SJSA1 (cell line): ENCODE results near the gene TMEM214. TPM values are rescaled to one million over a fixed set of nuclear protein-coding genes. Genes with fewer than 3 reads are reported as not detected.
"Not testable (repeated sequence)": the region's sequence is repeated elsewhere in the genome, so short reads cannot be mapped to it uniquely, and the experiment has no call there.

Source experiments
- DNase-seq, 2 experiments: peaks; one replicate each; pipeline ENCODE4 v3.0.0-alpha.2; 2015 to 2020; ENCODE audit warnings: low spot score in 2 of 2, low read depth in 1 of 2
- H3K27ac ChIP-seq: fragments of 250-450 bp; sonication (Bioruptor Pico); 2 replicates; pipeline ENCODE4 v1.5.1; 2020; ENCODE audit warnings: mild to moderate bottlenecking, moderate library complexity
- H3K27me3 ChIP-seq: fragments of 250-450 bp; sonication (Bioruptor Pico); replicated peaks from 2 replicates; pipeline ENCODE4 v1.5.1; 2020; ENCODE audit warnings: mild to moderate bottlenecking, moderate library complexity
- H3K36me3 ChIP-seq: fragments of 250-450 bp; sonication (Bioruptor Pico); 2 replicates; pipeline ENCODE4 v1.5.1; 2020; ENCODE audit warnings: mild to moderate bottlenecking
- H3K4me1 ChIP-seq: fragments of 250-450 bp; sonication (Bioruptor Pico); replicated peaks from 2 replicates; pipeline ENCODE4 v1.6.1; 2021; ENCODE audit warnings: mild to moderate bottlenecking
- H3K4me3 ChIP-seq: fragments of 250-450 bp; sonication (Bioruptor Pico); 2 replicates; pipeline ENCODE4 v1.5.1; 2020; ENCODE audit warnings: mild to moderate bottlenecking
- H3K9me3 ChIP-seq: fragments of 250-450 bp; sonication (Bioruptor Pico); replicated peaks from 2 replicates; pipeline ENCODE4 v1.5.1; 2020; ENCODE audit warnings: mild to moderate bottlenecking
- total RNA-seq: library from RNA; depleted of rRNA; stranded (reverse); fragments of >200 nt; shearing (Covaris generic); gene quantifications from 2 replicates; pipeline ENCODE4 v1.2.3, GENCODE V29; 2014

TMEM214 gene
- total RNA-seq, 1 experiment from 2014 or later = 57.3 TPM

DNA sequence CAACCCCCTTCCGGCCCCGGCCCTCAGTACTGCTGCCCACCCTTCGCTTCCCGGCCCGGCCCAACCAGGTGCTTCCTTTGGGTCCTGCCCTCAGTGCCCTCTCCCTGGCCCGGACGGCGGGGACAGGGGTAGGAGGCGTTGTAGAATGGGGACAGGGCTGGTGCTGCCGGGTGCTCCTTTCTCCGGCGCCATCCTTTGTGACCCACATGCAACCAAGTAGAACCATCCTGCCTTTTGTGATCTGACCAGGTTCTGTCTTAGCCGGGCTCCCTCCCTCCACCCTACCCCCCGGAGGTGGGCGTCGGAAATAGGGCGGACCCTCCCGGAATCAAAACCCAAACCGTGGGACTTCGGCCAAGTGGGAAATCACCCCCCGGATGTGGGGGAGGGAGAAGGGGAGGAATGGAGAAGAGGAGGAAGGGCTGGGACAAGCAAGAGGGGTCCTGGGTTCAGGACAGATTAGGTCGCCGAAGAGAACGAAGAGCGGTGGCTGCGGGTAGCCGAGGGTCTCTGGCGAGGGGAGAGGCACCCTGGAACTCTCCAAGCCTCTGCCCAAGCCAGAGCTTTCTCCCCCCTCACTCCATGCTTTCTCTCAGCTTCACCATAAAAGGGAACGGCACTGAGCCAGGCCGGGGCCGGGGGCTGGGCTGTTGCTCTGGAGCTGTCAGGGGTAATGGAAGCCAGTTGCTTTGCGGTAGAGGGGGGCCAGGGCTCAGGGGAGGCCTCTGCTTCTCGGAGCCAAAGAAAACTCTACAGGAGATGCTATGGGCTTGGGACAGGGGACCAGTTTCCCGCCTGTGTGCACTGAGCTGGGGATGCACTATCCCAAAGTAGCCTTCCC is 39.4 kb downstream of the TMEM214 start:
- H3K36me3 ChIP-seq = peaks cover 43% of the 10 kb centered on the region
- no peaks in the 10 kb centered on the region for H3K27me3 ChIP-seq
- peak overlapping the region; percentile 52 for H3K27ac ChIP-seq
- peaks cover 38% of the 10 kb centered on the region for H3K4me1 ChIP-seq
- peak; percentile 58 to 66 for DNase-seq
- no peaks in the 10 kb centered on the region for H3K9me3 ChIP-seq
- H3K4me3 ChIP-seq = peak overlapping the region; percentile 82

DNA sequence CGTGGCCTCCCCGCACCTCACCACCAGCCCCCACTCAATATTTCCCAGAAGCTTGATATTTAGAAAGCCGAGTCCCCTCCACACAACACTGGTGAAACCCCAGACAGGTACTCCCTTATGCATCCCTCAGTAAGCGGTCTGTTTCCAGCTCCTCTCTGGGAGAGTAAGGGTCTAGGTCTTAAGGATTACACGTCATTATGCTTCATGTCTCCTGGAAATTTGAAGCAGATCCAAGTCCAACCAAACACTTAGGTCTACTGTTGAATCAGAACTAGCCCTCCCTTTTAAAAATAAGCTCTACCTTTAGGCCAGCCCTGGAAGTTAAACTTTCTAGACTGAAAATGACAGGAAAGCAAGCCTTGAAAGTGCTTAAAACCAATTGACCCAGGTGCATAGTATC is 40.2 kb downstream of the TMEM214 start:
- Histone ChIP-seq H3K4me3 (no peak overlapping the region), H3K27ac (no peak overlapping the region), H3K27me3 (no peaks in the 10 kb centered on the region), H3K9me3 (no peaks in the 10 kb centered on the region), H3K4me1 (peaks cover 43% of the 10 kb centered on the region), H3K36me3 (peaks cover 36% of the 10 kb centered on the region)
- DNase-seq = no peak

DNA sequence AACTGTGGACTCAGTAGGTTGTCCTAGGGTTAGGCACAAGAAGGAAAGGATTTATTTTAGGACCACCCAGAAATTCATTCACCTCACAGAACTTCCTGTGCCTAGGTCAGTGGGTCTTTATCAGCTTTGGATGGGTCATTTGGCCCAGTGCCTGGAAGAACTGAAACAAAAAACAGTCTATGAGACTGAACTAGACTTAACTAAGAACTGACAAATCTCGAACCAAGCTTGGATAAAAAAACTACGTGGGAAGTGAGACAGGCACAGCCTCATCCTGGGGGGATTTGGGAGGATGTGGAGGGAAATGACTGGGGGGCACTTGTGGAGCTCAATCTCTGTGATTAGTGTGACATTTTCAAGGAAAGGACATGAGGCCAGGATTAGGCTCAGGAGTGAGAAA is 41.0 kb downstream of the TMEM214 start:
- Histone ChIP-seq H3K9me3 (no peaks in the 10 kb centered on the region), H3K27ac (no peak overlapping the region), H3K36me3 (peaks cover 27% of the 10 kb centered on the region), H3K4me1 (peaks cover 52% of the 10 kb centered on the region), H3K27me3 (no peaks in the 10 kb centered on the region), H3K4me3 (no peak overlapping the region)
- no peak for DNase-seq

DNA sequence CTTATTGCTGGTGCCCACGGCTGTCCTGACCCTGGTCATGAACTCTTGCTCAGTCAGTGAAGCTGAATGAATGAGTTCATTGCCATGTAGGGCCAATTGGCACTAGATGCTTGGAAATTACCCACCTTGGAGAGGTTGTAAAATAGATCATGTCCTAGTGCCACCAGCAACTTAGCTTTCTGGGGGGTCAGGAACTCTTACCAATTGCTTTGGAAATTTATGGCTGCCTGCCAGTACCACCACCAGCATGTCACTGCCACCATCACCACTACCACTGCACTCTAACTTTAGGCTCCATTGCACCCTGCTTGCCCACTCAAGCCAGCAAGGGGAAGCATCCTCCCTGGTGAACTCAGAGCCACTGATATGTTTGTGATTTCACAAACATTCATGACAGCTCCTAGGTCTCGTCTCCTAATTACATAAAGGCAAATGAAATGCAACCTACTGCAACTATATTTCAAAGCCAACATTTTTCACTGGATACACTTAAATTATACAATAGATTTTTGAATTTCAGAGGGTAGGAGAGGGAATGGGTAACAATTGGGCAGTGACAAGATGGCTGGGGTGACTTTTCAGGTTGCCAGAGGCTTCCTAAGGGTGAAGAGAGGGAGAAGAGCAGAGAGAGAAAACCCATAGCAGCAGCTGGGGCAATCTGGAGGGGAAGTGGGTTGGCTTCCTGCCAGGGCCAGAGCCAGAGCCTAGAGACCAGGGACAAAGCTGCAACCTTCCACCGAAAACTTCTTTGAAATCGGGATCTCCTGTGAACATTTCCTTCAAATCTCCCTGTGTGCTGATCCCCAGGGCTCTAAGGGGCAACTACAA is 42.2 kb downstream of the TMEM214 start:
- Histone ChIP-seq H3K4me1 (peaks cover 62% of the 10 kb centered on the region), H3K36me3 (peaks cover 19% of the 10 kb centered on the region), H3K9me3 (no peaks in the 10 kb centered on the region), H3K27me3 (no peaks in the 10 kb centered on the region), H3K27ac (no peak overlapping the region), H3K4me3 (no peak overlapping the region)
- DNase-seq = no peak

DNA sequence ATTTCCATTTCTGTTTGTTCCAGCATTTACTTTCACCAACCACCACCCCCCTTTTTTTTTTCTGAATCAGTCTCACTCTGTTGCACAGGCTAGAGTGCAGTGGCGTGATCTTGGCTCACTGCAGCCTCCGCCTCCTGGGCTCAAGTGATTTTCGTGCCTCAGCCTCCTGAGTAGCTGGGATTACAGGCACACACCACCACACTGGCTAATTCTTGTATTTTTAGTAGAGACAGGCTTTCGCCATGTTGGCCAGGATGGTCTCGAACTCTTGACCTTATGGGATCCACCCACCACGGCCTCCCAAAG is 42.8 kb downstream of the TMEM214 start:
- H3K27ac ChIP-seq, H3K27me3 ChIP-seq: not testable (repeated sequence)
- peaks cover 62% of the 10 kb centered on the region for H3K4me1 ChIP-seq

DNA sequence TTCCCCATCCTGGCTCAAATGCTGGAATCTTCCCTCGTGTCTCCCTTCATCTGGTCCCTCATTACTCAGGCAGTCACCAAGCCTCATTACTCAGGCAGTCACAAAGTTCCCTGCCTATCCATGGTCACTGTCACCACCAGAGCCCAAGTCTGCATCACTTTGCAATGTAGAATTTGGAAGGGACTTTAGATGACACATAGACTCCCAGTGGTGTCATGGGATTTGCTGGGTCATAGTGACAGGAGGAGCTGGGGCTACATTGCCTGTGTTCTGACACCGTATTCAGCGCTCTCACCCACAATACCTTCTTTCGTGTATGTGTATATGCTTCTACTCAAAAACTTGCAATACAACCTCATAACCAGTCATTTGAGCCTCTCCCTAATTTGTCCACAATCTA is 43.6 kb downstream of the TMEM214 start:
- Histone ChIP-seq H3K4me3 (no peak overlapping the region), H3K9me3 (no peaks in the 10 kb centered on the region), H3K36me3 (peaks cover 14% of the 10 kb centered on the region), H3K4me1 (peaks cover 67% of the 10 kb centered on the region), H3K27ac (no peak overlapping the region), H3K27me3 (no peaks in the 10 kb centered on the region)
- DNase-seq = no peak

More for the DNA sequence above, 42.8 kb downstream of the TMEM214 start:
- peaks cover 17% of the 10 kb centered on the region for H3K36me3 ChIP-seq
- H3K9me3 ChIP-seq, DNase-seq, H3K4me3 ChIP-seq: not testable (repeated sequence)

DNA sequence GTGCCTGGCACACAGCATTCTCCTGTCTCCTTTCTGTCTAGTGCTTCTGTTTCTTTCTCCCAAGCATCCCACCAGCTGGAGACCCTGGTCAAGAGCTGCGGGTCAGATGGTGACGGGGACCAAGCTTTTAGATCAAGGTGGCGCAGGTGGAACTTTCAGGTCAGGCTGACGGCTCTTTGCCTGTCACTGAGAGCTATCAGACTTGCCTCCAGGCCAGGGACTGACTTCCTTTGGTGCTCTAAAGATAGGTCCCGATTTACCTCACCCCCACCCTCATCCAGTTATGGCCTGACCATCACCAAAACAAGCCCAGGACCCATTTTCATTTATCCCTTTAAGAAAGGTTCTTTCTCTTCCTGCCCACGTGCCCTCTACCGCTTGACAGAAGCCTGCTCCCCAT is 44.5 kb downstream of the TMEM214 start:
- Histone ChIP-seq H3K4me3 (no peak overlapping the region), H3K27ac (no peak overlapping the region), H3K27me3 (no peaks in the 10 kb centered on the region), H3K9me3 (no peaks in the 10 kb centered on the region), H3K36me3 (peaks cover 21% of the 10 kb centered on the region), H3K4me1 (peaks cover 67% of the 10 kb centered on the region)
- no peak for DNase-seq

DNA sequence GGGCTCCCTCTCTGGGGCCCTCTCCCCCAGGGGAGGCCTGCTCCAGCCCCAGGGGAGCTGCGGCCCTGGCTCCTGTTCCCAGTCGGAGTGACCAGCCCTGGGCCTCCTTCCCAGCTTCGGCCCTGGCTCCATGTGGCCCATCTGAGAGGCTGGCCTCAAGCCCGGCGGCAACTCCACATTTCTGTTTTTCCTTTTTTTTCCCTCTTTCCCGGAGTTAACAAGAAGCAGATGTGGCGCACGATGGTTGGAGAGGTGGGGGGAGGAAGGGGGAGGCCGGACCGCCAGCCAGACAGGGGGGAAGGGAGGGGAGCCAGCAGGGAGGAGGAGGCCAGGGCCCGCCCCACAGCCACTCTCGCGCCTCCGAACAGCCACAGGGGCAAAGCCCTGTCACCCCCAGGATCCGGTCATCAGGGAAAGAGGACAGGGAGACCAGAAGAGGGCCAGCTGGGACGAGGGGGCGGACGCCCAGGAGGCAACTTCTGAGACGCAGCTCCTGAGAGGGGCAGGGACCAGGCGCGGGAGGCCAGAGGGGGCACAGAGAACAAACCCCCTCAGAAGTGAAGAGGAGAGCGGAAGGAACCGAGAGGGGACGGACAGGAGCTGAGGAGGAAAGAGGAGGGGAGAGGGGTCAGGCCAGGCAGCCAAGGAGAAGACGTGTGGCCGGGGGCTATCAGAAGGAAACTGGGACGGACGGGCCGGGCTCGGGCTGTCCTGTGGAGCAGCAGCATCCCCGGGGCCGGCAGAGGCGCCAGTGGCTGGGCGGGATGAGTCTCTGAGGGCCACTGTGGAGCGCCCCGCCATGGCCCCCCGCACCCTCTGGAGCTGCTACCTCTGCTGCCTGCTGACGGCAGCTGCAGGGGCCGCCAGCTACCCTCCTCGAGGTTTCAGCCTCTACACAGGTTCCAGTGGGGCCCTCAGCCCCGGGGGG is 45.8 kb downstream of the TMEM214 start, which contains the start of gene EMILIN1:
EMILIN1 (plus strand) TSS at position 349 of the 928 bp plus-strand sequence; CDS start at position 800, 451 bp downstream.
- Histone ChIP-seq H3K4me3 (peak within 1 kb of the TSS; percentile 52), H3K27me3 (no peaks in the 10 kb centered on the region), H3K27ac (peak within 1 kb of the TSS; percentile 54), H3K9me3 (no peaks in the 10 kb centered on the region), H3K36me3 (peaks cover 32% of the 10 kb centered on the region), H3K4me1 (peaks cover 59% of the 10 kb centered on the region)
- peak; percentile 93 to 96 for DNase-seq

DNA sequence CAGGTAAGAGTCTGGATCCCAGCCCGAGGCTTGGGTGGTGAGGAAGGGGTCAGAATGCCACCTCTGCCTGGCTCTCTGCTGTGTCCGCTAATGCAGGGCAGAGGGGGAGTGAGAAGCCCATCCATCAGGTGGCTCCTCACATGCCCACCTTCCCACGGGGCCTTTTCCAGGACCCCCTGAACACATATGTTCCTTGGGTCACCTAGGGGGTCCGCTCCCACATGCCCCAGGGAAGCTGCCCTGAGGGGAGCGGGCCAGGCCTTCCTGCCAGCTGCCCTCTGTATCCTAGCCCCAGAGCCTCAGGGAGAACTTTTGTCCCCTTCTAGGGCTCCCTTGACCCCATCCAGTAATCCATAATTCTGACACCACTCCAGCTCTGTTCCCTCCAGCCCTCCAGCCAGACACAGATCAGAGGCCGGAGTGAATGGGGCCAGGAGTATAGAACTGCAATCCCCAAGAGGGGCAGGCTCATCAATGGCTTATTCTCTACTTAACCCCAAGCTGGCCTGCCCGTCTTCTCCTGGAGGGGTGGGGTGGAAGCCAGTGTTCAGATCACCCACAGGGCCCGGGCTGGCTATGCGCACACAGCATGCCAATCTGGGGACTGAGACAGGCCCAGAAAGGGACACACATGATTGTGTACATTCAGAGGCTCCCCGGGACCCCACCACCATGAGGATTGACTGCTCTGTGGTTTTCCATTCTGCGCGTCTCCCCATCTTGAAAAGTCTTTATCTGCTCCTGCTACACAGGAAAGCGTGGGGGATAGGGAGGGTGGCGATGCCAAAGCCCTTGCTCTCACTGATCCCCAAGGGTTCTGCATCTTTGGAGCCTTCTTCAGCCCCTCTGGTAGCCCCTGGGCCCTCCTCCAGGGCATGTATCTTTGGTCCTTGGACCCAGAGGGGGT is 46.7 kb downstream of the TMEM214 start:
- H3K36me3 ChIP-seq = peaks cover 35% of the 10 kb centered on the region
- peak in 1 of 2 experiments; percentile 22 for DNase-seq
- no peaks in the 10 kb centered on the region for H3K9me3 ChIP-seq
- no peaks in the 10 kb centered on the region for H3K27me3 ChIP-seq
- H3K4me1 ChIP-seq = peaks cover 55% of the 10 kb centered on the region
- H3K27ac ChIP-seq = peak overlapping the region; percentile 54; the same call in 1 of the 2 replicates
- H3K4me3 ChIP-seq = peak overlapping the region; percentile 52

DNA sequence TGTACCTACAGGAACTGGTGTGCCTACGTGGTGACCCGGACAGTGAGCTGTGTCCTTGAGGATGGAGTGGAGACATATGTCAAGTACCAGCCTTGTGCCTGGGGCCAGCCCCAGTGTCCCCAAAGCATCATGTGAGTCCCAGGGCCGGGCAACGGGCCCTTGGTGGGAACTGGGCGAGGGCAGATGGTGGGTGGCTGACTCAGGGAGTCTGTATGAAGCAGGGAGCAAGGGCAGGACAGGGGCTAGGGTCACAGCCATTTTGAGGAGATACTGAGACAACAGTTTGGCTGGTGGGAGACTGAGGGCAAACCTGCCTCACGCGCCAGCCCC is 47.3 kb downstream of the TMEM214 start:
- peaks cover 41% of the 10 kb centered on the region for H3K36me3 ChIP-seq
- no peak for DNase-seq

DNA sequence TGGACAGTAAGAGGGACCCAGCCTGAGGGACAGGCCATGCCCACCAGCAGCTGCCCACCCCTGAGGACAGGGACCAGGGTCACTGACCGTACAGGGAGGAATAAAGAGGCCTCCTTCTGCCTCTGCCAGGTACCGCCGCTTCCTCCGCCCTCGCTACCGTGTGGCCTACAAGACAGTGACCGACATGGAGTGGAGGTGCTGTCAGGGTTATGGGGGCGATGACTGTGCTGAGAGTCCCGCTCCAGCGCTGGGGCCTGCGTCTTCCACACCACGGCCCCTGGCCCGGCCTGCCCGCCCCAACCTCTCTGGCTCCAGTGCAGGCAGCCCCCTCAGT is 47.8 kb downstream of the TMEM214 start:
- Histone ChIP-seq H3K27me3 (no peaks in the 10 kb centered on the region), H3K4me1 (peaks cover 53% of the 10 kb centered on the region), H3K27ac (no peak overlapping the region), H3K36me3 (peaks cover 42% of the 10 kb centered on the region), H3K9me3 (no peaks in the 10 kb centered on the region), H3K4me3 (no peak overlapping the region)
- DNase-seq = no peak

More for the DNA sequence above, 47.3 kb downstream of the TMEM214 start:
- H3K27ac ChIP-seq = no peak overlapping the region
- H3K27me3 ChIP-seq = no peaks in the 10 kb centered on the region
- no peaks in the 10 kb centered on the region for H3K9me3 ChIP-seq
- peaks cover 51% of the 10 kb centered on the region for H3K4me1 ChIP-seq
- peak overlapping the region; percentile 52 for H3K4me3 ChIP-seq

DNA sequence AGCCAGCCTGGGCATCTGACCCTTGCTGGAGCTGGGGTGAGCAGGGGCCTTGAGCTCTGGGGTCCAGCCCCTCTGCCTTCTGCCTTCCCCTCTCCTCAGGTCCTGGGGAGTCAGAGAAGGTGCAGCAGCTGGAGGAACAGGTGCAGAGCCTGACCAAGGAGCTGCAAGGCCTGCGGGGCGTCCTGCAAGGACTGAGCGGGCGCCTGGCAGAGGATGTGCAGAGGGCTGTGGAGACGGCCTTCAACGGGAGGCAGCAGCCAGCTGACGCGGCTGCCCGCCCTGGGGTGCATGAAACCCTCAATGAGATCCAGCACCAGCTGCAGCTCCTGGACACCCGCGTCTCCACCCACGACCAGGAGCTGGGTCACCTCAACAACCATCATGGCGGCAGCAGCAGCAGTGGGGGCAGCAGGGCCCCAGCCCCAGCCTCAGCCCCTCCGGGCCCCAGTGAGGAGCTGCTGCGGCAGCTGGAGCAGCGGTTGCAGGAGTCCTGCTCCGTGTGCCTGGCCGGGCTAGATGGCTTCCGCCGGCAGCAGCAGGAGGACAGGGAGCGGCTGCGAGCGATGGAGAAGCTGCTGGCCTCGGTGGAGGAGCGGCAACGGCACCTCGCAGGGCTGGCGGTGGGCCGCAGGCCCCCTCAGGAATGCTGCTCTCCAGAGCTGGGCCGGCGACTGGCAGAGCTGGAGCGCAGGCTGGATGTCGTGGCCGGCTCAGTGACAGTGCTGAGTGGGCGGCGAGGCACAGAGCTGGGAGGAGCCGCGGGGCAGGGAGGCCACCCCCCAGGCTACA is 49.4 kb downstream of the TMEM214 start:
- peaks cover 42% of the 10 kb centered on the region for H3K36me3 ChIP-seq
- H3K4me1 ChIP-seq = peaks cover 63% of the 10 kb centered on the region
- H3K27me3 ChIP-seq = no peaks in the 10 kb centered on the region
- no peak overlapping the region for H3K27ac ChIP-seq
- H3K4me3 ChIP-seq = no peak overlapping the region
- no peaks in the 10 kb centered on the region for H3K9me3 ChIP-seq
- no peak for DNase-seq
